Muscle of leg (tissue), 11 donors: ENCODE data around the gene SSBP1. TPM values are rescaled to one million over a fixed set of nuclear protein-coding genes. Genes with fewer than 3 reads are reported as not detected.

ENCODE experiments used
- DNase-seq: peaks from one replicate; pipeline ENCODE4 v3.0.0; 2013
- H3K27ac ChIP-seq: one replicate; pipeline ENCODE4 v1.5.1; 2013; ENCODE audit warnings: mild to moderate bottlenecking, low read length, control low read depth
- H3K27me3 ChIP-seq: one replicate; pipeline ENCODE4 v1.6.1; 2013; ENCODE audit warnings: low read length; ENCODE audit not compliant: control insufficient read depth, insufficient read depth
- H3K36me3 ChIP-seq: one replicate; pipeline ENCODE4 v1.6.1; 2013; ENCODE audit warnings: low read length; ENCODE audit not compliant: control insufficient read depth, insufficient read depth
- H3K4me1 ChIP-seq: one replicate; pipeline ENCODE4 v1.6.1; 2013; ENCODE audit warnings: low read length; ENCODE audit not compliant: control insufficient read depth, insufficient read depth
- H3K4me3 ChIP-seq: one replicate; pipeline ENCODE4 v1.5.1; 2013; ENCODE audit warnings: low read length, control low read depth
- H3K9me3 ChIP-seq: replicated peaks from 2 replicates; pipeline ENCODE4 v1.6.1; 2013; ENCODE audit warnings: low read depth, low read length; ENCODE audit not compliant: control insufficient read depth
- WGBS: methylation state at CpG from one replicate; pipeline ENCODE4 v1.1.5; 2013; ENCODE audit warnings: missing lambda C conversion rate; ENCODE audit not compliant: insufficient coverage; 5-methylcytosine and 5-hydroxymethylcytosine counted together
- polyA plus RNA-seq, 8 donors: library from polyadenylated mRNA; unstranded; fragments of 120-200 nt; gene quantifications; one replicate each; pipeline versions ENCODE4 v1.2.1 to v1.2.3, GENCODE V29; 2013; ENCODE audit warnings: inconsistent platforms in 1 of 8, low replicate concordance in 1 of 8; ENCODE audit not compliant: insufficient read length in 8 of 8, insufficient read depth in 1 of 8
- total RNA-seq: library from RNA; stranded (reverse); fragments of 120-200 nt; gene quantifications from one replicate; pipeline ENCODE4 v1.2.4, GENCODE V29; 2013

The SSBP1 gene
- total and polyA plus RNA-seq, 9 donors: 89.1 to 134 (median 101) TPM

DNA sequence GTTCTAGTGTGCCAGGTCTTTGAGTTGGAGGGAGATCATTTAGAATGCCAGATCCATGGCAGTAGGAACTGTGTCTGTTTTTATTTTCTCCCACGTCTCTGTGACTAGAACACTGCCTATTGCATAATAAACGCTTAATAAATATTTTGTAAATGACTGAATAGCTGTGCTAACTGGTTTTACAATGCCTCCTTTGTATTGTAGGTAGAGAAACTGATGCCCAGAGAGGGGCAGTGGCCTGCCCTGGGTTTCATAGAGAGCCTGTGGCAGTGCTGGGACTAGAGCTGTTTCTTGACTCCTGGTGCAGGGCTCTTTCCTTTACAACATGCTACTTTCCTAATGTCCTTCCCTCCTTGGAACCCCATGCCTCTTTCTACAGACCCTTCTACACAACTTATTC, 54.4 kb downstream of the SSBP1 start:
- H3K9me3 ChIP-seq: no peaks in the 10 kb centered on the region
- no peak overlapping the region for H3K4me3 ChIP-seq
- H3K27ac ChIP-seq: no peak overlapping the region
- H3K36me3 ChIP-seq: peaks cover 9% of the 10 kb centered on the region
- no CpG with 5 or more reads among the region's 2 CpGs for WGBS
- DNase-seq: no peak
- no peaks in the 10 kb centered on the region for H3K4me1 ChIP-seq
- H3K27me3 ChIP-seq: no peaks in the 10 kb centered on the region

Other genes with a start within 250 kb of the SSBP1 start
- gene AGK, start 186.9 kb upstream of the SSBP1 start, total RNA-seq: 23.4 TPM
- gene AGK, start 186.9 kb upstream of the SSBP1 start, polyA plus RNA-seq: 10 to 100 TPM; 15.7 to 20.8 (median 18.2) TPM
- gene DENND11, start 36.2 kb upstream of the SSBP1 start, total RNA-seq: 8.7 TPM
- 10 to 100 TPM in 1 of 8 donors, 1 to 10 TPM in 7; 6.3 to 10.1 (median 7.6) TPM for gene DENND11, start 36.2 kb upstream of the SSBP1 start, polyA plus RNA-seq
- gene WEE2, start 30.0 kb upstream of the SSBP1 start, total RNA-seq: 0.09 TPM
- under 1 TPM in 3 of 8 donors, not detected in 5; 0.06 to 0.44 (median 0.12) TPM for gene WEE2, start 30.0 kb upstream of the SSBP1 start, polyA plus RNA-seq
- 1.5 TPM for gene TAS2R3, start 25.7 kb downstream of the SSBP1 start, total RNA-seq
- under 1 TPM in 7 of 8 donors, not detected in 1; 0.12 to 0.65 (median 0.36) TPM for gene TAS2R3, start 25.7 kb downstream of the SSBP1 start, polyA plus RNA-seq
- gene TAS2R4, start 38.3 kb downstream of the SSBP1 start, total RNA-seq: 1.5 TPM
- gene TAS2R4, start 38.3 kb downstream of the SSBP1 start, polyA plus RNA-seq: 1 to 10 TPM in 2 of 8 donors, under 1 TPM in 6; 0.26 to 2.2 (median 0.83) TPM
- gene TAS2R5, start 51.9 kb downstream of the SSBP1 start, total RNA-seq: 1.1 TPM
- gene TAS2R5, start 51.9 kb downstream of the SSBP1 start, polyA plus RNA-seq: 1 to 10 TPM in 5 of 8 donors, under 1 TPM in 3; 0.61 to 2.5 (median 1.4) TPM
- gene PRSS37, start 103.1 kb downstream of the SSBP1 start, total RNA-seq: not detected
- gene PRSS37, start 103.1 kb downstream of the SSBP1 start, polyA plus RNA-seq: under 1 TPM in 4 of 8 donors, not detected in 4; 0.10 to 0.19 (median 0.13) TPM
- gene OR9A4, start 178.0 kb downstream of the SSBP1 start, total RNA-seq: not detected
- under 1 TPM in 1 of 8 donors, not detected in 7; 0.21 TPM for gene OR9A4, start 178.0 kb downstream of the SSBP1 start, polyA plus RNA-seq
- 0.13 TPM for gene CLEC5A, start 208.6 kb downstream of the SSBP1 start, total RNA-seq
- under 1 TPM; 0.19 to 0.32 (median 0.24) TPM for gene CLEC5A, start 208.6 kb downstream of the SSBP1 start, polyA plus RNA-seq
- not detected for gene TAS2R38, start 235.4 kb downstream of the SSBP1 start, total RNA-seq
- under 1 TPM in 4 of 8 donors, not detected in 4; 0.11 to 0.38 (median 0.21) TPM for gene TAS2R38, start 235.4 kb downstream of the SSBP1 start, polyA plus RNA-seq